ENCODE results near the gene IL2RA. TPM values are rescaled to one million over a fixed set of nuclear protein-coding genes. Genes with fewer than 3 reads are reported as not detected.

IL2RA gene
- not detected in 5 replicates for total RNA-seq (2022; extraction: Qiagen RNA extraction; ENCODE audit: low read depth)

DNA sequence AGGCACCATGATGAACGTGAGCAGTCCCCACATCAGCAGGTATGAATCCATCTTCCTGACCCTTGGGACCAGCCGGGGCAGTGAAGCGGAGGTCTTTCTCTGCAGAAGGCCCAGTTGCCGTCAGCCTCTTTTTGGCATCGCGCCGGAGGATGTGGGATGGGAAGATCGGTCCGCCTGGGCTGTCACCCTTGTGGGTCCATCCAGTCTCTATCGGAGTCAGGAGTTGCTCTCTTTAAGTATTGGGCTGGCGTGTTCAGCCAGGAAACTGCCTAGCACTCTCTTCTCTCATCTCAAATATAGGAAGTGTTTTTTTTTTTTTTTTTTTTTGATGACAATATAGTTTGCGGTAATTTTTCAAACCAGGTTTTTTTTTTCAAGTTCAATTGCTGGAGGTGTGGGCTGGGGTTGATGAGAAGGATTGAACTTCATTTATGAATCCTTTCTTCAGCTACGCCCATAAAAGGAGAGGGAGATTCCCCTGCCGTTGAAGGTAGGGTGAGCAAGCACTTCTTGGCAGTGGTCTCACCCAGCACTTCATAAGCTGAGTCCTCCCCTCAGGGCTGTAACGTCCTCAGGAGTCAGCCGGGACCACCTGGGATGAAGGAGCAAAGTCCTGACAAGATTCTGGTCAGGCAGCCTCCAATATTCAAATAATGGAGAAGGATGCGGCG is at the start of gene IL2RA:
Gene IL2RA (minus strand): TSS at position 267 of the 671 bp plus-strand sequence. CDS start 216 bp downstream, at position 51.

DNA sequence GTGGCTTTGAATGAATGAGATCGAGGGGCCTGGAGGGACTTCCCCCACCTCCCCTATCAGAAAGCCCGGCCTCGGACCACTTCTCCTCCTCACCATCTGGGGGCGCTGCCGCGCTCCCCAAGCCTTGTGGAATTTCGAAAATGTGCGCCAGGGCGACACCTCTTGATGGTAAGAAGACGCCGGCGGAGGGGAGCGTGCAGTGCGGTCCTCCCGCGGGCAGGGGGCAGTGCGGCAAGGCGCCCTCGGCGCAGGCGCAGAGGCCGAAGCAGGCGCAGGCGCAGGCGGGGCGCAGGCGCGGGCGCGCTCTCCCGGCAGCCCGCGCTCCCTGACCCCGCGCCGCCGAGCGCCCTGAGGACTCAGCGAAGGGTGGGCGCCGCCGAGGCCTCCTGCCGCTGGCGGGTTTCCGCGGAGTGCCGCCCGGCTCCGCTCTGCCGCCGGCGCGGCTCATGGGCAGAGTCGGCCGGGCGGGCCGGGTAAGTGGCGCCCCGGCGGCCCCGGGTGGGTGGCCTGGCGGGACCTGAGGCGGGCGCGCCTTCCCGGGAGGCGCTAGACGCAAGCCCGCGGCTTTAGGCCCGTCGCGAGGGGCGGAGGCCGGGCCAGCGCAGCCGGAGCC is 26.7 kb upstream of the IL2RA start, which contains the start of gene RBM17:
Gene RBM17 (plus strand): TSS at position 314 of the 613 bp plus-strand sequence. CDS start 8,032 bp downstream, outside the sequence.

DNA sequence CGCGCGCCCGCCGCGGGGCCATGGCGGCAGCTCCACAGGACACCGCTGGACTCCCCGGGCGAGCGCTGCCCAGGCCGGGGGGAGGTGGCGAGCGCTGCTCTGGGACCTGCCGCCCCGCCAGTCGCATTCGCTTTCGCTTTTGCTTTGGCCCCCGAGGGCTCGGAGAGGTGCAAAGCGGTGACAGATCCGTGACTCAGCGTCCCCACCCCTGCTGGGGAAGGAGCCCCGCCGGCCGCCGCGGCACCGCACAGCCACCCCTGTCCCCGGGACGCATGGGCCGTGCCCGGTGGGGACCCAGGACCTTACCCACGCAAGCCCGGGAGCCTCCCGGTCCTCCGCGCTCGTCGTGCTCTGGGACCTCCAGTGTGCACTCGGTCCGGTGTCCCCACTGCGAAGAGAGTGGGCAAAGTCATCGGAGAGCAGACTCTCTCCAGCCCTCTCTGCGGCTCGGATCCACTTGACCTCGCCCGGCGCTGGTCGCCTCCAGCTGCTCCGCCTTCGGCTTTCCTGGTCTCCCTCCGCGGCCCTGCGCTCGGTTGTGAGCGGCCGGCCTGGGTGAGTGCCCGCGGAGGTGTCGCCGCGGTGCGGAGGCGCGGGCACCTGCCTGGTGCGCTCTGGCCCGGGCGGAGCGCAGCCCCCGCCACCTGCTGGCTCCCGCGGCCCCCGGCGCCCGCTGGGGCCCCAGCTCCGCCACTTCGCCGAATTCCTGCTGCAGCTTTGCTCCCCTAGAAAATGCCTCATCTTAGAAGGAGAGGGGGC is 84.5 kb downstream of the IL2RA start, which contains the start of gene IL15RA:
Gene IL15RA (minus strand): TSS at position 73 of the 759 bp plus-strand sequence. CDS start 51 bp downstream, at position 22.

Other genes with a start within 250 kb of the IL2RA start
- 202 to 279 TPM (median 207 TPM) in 5 replicates for gene GDI2, start 248.9 kb downstream of the IL2RA start, total RNA-seq (2022; extraction: Qiagen RNA extraction; ENCODE audit: low read depth)
- gene ANKRD16, start 172.5 kb downstream of the IL2RA start, total RNA-seq (2022; extraction: Qiagen RNA extraction; ENCODE audit: low read depth): 7.1 to 10.8 TPM (median 10.4 TPM) in 5 replicates
- 35.0 to 45.3 TPM (median 43.8 TPM) in 5 replicates for gene FBH1, start 172.1 kb downstream of the IL2RA start, total RNA-seq (2022; extraction: Qiagen RNA extraction; ENCODE audit: low read depth)
- 3.3 to 4.5 TPM (median 3.8 TPM) in 5 replicates for gene IL15RA, start 84.8 kb downstream of the IL2RA start, total RNA-seq (2022; extraction: Qiagen RNA extraction; ENCODE audit: low read depth)
- gene RBM17, start 26.7 kb upstream of the IL2RA start, total RNA-seq (2022; extraction: Qiagen RNA extraction; ENCODE audit: low read depth): 109 to 128 TPM (median 116 TPM) in 5 replicates
- gene PFKFB3, start 140.6 kb upstream of the IL2RA start, total RNA-seq (2022; extraction: Qiagen RNA extraction; ENCODE audit: low read depth): 175 to 192 TPM (median 188 TPM) in 5 replicates

Data from A549 treated with CpdA at 1 μM for 4 hours (cell line).